HG02610 (cell line): Measurements from ENCODE around the gene RAB6B.
A peak's percentile ranks its signal among the peaks of the same experiment; 100 is the strongest.

Experiments used
- ATAC-seq: cut with Tn5 transposase; IDR thresholded peaks from one replicate; pipeline ENCODE4 v1.9.1; 2021; ENCODE audit warnings: mild to moderate bottlenecking, moderate library complexity; ENCODE audit not compliant: unreplicated experiment

Gene RAB6B

GRCh38 chr3:133931084-133931483 lies 35.4 kb upstream of the RAB6B start:
- ATAC-seq: no peak

- ATAC-seq: no peak
Observed at GRCh38 chr3:133930341-133930933, 34.8 kb upstream of the RAB6B start.

GRCh38 chr3:133928903-133929607 lies 33.4 kb upstream of the RAB6B start:
- ATAC-seq: no peak

DNA sequence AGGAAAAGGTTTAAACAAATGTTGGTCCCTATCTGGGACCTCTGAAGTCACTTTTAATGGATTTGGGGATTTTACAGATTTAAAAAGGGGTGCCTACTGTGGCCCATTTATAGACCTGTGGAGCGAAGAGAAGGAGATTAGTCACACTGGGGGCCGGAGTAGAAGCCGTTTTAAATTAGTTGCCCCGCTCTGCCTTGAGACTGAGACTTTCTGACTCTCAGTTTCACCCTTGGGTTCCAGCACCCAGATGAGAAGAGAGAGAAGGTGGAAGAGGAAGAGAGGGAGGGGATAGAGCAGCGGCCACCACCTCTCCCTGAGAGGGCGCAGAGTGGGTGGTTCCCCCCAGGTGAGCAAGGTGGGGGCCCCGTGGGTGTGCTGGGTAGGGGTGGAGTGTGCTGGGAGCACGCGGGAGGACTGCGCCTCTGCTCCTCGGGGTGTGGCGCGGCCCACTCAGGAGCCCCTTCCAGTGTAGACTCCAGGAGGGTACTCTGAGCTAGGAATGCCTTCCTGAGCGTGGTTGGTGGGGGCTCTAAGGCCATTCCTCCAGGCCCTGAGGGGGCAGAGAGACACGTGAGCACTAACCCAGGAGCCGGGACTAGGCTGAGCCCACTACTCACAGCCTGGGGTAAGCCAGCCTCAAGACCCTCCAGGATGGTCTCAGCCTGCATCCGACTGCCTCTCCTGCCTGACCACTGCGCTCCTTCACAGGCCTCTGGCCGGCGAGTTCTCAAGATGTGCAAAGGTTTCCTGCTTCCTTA lies 32.6 kb upstream of the RAB6B start:
- ATAC-seq: no peak

DNA sequence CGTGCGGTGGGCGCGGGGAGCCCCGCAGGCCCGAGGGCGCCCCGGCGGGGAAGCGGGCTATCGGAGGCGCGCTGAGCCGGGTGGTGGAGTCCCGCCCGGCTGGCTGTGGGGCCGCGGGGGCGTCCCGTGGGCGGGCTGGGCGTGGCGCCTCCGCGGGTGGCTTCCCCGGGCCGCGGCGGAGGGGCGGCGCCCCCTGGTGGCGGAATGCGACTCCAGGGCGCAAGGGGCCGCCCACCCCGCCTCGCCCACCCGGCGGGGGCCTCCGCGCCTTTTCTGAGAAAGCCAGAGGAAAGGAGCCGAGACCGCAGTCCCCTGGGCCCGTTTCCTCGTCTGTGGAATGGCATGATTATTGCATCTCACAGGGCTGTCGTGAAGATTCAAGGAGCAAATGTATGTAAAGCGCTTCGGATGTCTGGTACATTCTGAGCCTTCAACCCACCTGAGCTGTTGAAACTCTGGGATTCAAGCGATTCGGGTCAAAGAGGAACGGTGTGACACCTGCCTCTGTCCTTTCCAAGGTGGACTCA lies 31.9 kb upstream of the RAB6B start:
- peak; percentile 67 for ATAC-seq

GRCh38 chr3:133926736-133927539 lies 31.3 kb upstream of the RAB6B start:
- peak; percentile 15 for ATAC-seq

DNA sequence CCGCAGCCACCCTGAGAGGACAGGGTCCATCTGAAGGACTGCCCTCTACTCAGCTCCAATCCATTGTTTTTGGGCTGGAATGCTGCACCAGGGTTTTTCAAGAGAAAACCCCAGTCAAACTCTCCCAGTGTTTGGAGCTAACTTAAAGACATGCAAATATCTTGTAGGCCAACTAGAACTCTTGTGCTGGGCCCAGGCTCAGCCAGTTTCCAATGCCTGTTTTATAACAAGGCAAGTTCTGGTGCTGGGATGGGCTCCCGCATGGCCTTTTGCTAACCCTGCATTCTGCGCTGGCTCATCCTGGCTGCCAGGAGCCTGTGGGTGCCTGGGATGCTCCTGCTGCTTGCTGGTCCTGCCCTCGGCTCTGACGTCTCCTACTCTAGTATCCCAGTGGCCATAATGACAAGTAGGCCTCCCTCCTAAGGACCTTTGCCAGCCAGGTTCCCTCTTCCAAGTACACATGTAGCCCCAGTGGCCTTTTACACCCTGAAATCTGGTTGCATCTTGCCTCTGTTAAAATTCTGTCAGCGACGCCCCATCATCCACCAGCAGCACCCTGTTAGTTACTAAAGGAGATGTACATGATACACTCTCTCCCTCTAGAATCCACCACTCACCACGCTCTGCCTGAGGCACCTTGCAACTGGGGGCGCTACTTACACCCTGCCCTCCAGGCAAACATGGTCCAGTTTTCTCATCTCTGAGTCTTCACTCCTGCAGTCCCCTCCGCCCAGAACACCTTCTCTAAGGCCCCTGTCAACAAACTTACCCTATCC lies 30.5 kb upstream of the RAB6B start:
- ATAC-seq: no peak

- no peak for ATAC-seq
Observed at GRCh38 chr3:133924041-133924440, 28.4 kb upstream of the RAB6B start.

GRCh38 chr3:133921592-133921991 lies 25.9 kb upstream of the RAB6B start:
- no peak for ATAC-seq

DNA sequence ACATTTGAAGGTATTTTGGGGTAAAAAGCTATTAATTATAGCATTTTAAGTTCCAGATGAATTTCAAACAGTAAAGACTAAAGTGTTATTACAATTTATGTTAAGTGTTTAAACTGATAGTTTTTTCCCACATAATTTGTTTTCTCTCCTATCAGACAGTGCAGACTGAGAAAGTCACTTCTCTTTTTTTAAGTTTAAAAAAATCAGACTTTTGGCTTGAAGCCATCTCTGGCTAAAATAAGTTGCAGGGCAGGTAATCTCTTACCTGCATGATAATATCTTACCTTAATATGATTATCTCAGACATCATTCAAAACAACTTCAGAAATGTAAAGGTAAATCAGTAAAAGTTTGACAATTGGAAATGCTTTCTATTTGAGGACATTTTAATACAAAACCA lies 21.5 kb upstream of the RAB6B start:
- no peak for ATAC-seq

DNA sequence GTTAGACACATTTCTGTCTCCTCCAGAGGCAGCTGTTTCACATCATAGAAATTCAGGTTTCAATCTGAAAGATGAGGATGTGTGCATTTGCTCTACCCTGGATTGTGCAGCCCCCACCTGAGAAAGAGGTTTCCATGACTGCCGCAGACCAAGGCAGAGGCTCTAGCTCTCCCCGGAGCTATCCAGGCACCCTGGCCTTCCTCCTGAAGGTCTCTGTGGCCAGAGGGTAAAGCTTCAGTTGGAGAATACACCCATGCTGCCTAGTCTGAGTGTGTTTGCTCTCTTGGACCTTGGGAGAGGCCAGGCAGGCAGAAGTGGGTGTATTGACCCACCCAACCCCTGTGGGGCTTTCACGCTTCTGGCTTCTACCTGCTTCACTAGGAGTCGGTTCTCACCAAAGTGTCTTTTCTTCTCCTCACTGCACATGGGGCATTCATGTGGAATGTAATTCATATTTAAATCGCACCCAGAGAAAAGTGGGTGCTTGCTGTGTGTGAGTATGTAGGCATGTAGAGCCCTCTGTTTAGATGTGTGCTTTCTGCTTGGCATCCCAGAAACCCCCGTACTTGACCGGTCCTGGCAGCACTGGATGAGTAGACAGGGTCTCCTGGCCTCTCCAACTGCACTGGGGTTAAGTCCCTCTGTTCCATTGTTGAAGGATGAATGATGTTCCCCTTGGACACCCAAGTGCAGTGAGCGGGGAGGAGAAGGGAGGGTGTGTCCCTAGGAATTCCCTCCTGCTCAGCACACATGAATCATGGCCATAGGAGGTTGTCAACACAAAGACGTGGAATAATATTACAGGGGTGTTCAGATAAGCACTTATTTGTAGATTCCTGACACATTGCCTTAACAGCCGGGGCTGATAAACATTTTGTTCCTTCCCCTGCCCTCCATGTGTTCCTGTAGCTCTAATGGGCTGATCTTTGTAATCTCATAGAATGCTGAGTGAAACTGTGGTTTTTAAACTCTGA lies 20.3 kb upstream of the RAB6B start:
- no peak for ATAC-seq

DNA sequence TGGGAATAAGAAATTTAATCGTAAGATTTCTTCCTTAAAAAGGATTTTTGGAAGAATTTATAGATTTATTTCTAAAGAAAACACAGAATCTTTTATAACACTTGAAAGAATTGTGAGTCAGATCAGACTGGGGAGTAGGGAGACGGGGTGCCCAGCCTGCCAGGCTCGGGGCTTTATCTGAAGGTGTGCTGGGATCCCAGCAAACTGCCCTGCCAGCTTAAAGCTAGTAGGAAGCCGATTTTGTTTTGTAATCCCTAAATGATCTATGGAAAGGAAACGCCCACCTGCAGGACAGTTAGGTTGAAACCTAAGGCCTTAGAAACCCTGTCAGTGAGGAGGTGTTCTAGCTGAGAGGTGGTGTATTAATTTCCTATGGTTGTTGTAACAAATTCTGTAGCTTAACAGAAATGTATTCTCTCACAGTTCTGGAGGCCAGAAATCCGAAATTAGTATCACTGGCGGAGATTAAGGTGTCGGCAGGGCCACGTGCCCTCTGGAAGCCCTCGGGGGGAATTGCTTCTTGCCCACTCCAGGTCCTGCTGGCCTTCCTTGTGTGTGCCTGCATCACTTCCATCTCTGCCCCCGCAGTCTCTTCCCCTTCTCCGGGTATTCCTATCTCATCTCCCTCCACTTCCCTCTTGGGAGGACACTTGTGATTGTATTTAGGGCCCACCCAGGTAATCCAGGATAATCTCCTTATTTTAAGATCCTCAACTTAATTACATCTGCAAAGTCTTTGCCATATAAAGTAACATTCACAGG lies 19.3 kb upstream of the RAB6B start:
- ATAC-seq: no peak

GRCh38 chr3:133910422-133910821 lies 14.7 kb upstream of the RAB6B start:
- ATAC-seq: no peak

DNA sequence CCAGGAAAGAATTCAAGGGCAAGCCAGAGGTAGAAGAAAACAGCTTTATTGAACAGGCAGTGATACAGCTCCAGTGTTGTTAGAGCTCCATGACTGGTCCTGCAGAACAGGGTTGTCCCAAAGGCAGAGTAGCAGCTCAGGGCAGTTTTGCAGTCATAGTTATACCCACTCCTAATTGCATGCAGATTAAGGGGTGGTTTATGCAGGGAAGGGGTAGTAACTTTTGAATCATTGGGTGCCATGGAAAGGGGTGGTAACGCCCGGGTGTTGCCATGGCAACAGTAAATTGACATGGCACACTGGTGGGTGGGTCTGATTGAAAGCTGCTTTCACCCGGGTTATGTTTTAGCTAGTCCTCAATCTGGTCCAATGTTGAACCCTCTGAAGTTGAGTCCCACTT lies 9.7 kb upstream of the RAB6B start:
- no peak for ATAC-seq

GRCh38 chr3:133901847-133902246 lies 6.2 kb upstream of the RAB6B start:
- no peak for ATAC-seq

DNA sequence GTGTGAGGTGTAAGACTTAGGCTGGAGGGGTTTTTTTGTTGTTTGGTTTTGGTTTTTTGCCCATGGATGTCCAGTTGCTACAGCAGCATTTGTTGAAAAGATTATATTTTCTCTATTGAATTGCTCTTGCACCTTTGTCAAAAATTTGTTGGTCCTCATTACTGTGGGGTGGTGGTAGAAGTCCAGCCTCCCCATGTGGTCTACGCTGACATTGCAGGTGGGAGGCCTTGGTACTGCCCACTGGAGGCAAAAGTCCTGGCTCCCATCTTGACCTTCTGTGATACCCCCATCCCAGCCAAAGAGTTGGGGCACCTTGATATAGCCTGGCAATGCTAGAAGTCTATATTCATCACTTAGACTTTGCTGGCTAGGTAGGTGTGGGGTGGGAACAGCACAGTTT lies 5.4 kb upstream of the RAB6B start:
- no peak for ATAC-seq

DNA sequence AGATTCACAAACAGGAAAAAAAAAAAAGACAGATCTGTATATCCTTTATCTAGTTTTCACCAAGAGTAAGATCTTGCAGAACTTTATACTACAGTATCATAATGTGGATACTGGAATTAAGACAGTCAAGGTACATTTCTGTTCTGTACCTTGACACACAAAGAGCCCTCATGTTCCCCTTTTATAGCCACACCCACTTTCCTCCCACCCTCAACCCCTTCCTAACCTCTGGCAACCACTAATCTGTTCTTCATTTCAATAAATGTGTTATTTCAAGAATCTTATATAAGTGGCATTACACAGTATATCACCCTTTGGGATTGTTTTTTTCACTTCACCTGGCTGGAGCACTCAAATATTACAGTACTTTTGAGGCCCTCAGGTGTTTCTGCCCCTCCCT lies 3.6 kb upstream of the RAB6B start:
- ATAC-seq: no peak

- no peak for ATAC-seq
Observed at GRCh38 chr3:133897547-133897946, 1.9 kb upstream of the RAB6B start.
